Muscle of arm (tissue), 12 donors: ENCODE measurements around the gene TMEM267. TPM values are rescaled to one million over a fixed set of nuclear protein-coding genes. Genes with fewer than 3 reads are reported as not detected.
"Not testable (repeated sequence)": the region's sequence is repeated elsewhere in the genome, so short reads cannot be mapped to it uniquely, and the experiment has no call there.

Experiments used
- DNase-seq: peaks from one replicate; pipeline ENCODE4 v3.0.0-alpha.2; 2013
- polyA plus RNA-seq, 12 donors: library from polyadenylated mRNA; unstranded; fragments of 120-200 nt; gene quantifications; one replicate each; pipeline ENCODE4 v1.2.1, GENCODE V29; 2013; ENCODE audit not compliant: insufficient read length in 12 of 12

TMEM267 gene
- polyA plus RNA-seq, 12 donors = 6.6 to 14.5 (median 9.6) TPM; not detected in 1

- no peak for DNase-seq
Observed at GRCh38 chr5:43412156-43412555, 71.5 kb downstream of the TMEM267 start, which contains the start of gene CCL28. CCL28 (minus strand) TSS chr5:43412391; CDS start chr5:43412316, 75 bp downstream.

- DNase-seq = no peak
Observed at GRCh38 chr5:43411495-43411894, 72.2 kb downstream of the TMEM267 start.

GRCh38 chr5:43410414-43410813, 73.3 kb downstream of the TMEM267 start:
- no peak for DNase-seq

GRCh38 chr5:43409809-43410271, 73.8 kb downstream of the TMEM267 start:
- DNase-seq = no peak

- not testable (repeated sequence) for DNase-seq
Observed at GRCh38 chr5:43402524-43403066, 81.1 kb downstream of the TMEM267 start.

- no peak for DNase-seq
Observed at GRCh38 chr5:43401827-43402226, 81.8 kb downstream of the TMEM267 start.

- DNase-seq = no peak
Observed at GRCh38 chr5:43400082-43400481, 83.6 kb downstream of the TMEM267 start.

GRCh38 chr5:43396762-43397304, 86.8 kb downstream of the TMEM267 start:
- peak; percentile 20 for DNase-seq

Other genes starting within 250 kb of the TMEM267 start
- 10 to 100 TPM in 11 of 12 donors, not detected in 1; 31.5 to 63.0 (median 47.2) TPM for gene HMGCS1, start 170.5 kb downstream of the TMEM267 start, polyA plus RNA-seq
- gene CCL28, start 71.5 kb downstream of the TMEM267 start, polyA plus RNA-seq = 1 to 10 TPM in 1 of 12 donors, under 1 TPM in 8, not detected in 3; 0.05 to 4.6 (median 0.34) TPM
- gene C5orf34, start 31.3 kb upstream of the TMEM267 start, polyA plus RNA-seq = 1 to 10 TPM in 11 of 12 donors, not detected in 1; 2.4 to 9.0 (median 5.0) TPM
- 100 to 1,000 TPM in 9 of 12 donors, 10 to 100 TPM in 2, not detected in 1; 67.1 to 121 (median 113) TPM for gene PAIP1, start 73.2 kb upstream of the TMEM267 start, polyA plus RNA-seq
- 100 to 1,000 TPM in 6 of 12 donors, 10 to 100 TPM in 5, not detected in 1; 45.3 to 120 (median 100) TPM for gene NNT, start 119.3 kb upstream of the TMEM267 start, polyA plus RNA-seq